GM23338 (cell line): ENCODE results near the gene PNPT1. TPM values are rescaled to one million over a fixed set of nuclear protein-coding genes. Genes with fewer than 3 reads are reported as not detected.

ENCODE experiments used
- ATAC-seq: fragments of 200-7000 bp; cut with Tn5 transposase; 3 replicates; pipeline ENCODE4 v1.9.1; 2020
- DNase-seq: peaks from one replicate; pipeline ENCODE4 v3.0.0-alpha.2; 2015; ENCODE audit warnings: low spot score
- H2AFZ ChIP-seq: fragments of 200-600 bp; sonication (generic); 2 replicates; pipeline ENCODE4 v1.8.0; 2016; ENCODE audit warnings: antibody characterized with exemption, mild to moderate bottlenecking, moderate library complexity
- H3F3A ChIP-seq: fragments of 200-600 bp; sonication (generic); replicated peaks from 2 replicates; pipeline ENCODE4 v1.8.0; 2017; ENCODE audit warnings: antibody characterized with exemption, mixed run types, low read depth
- H3K27ac ChIP-seq: fragments of 200-600 bp; sonication (generic); 2 replicates; pipeline ENCODE4 v1.6.1; 2016; ENCODE audit warnings: low read depth
- H3K27me3 ChIP-seq: fragments of 200-600 bp; sonication (generic); 2 replicates; pipeline ENCODE4 v1.8.0; 2016; ENCODE audit warnings: mild to moderate bottlenecking, mixed run types, moderate library complexity; ENCODE audit not compliant: insufficient read depth
- H3K36me3 ChIP-seq: fragments of 200-600 bp; sonication (generic); 2 replicates; pipeline ENCODE4 v1.8.0; 2016; ENCODE audit warnings: mild to moderate bottlenecking; ENCODE audit not compliant: insufficient read depth
- H3K4me1 ChIP-seq: fragments of 200-600 bp; sonication (generic); 2 replicates; pipeline ENCODE4 v1.8.0; 2016; ENCODE audit warnings: mild to moderate bottlenecking, moderate library complexity; ENCODE audit not compliant: insufficient read depth
- H3K4me2 ChIP-seq: fragments of 200-600 bp; sonication (generic); 2 replicates; pipeline ENCODE4 v1.7.1; 2017; ENCODE audit warnings: mixed run types
- H3K4me3 ChIP-seq: fragments of 200-600 bp; sonication (generic); 2 replicates; pipeline ENCODE4 v1.6.1; 2016; ENCODE audit warnings: mixed run types
- H3K79me2 ChIP-seq: fragments of 200-600 bp; sonication (generic); replicated peaks from 2 replicates; pipeline ENCODE4 v1.8.0; 2017; ENCODE audit warnings: mild to moderate bottlenecking; ENCODE audit not compliant: insufficient read depth
- H3K9me2 ChIP-seq: fragments of 200-600 bp; sonication (generic); 2 replicates; pipeline ENCODE4 v1.8.0; 2017; ENCODE audit not compliant: insufficient read depth
- H4K20me1 ChIP-seq: fragments of 200-600 bp; sonication (generic); replicated peaks from 2 replicates; pipeline ENCODE4 v1.8.0; 2017; ENCODE audit warnings: mild to moderate bottlenecking; ENCODE audit not compliant: insufficient read depth
- H3K27ac Mint-ChIP-seq: 2 replicates; pipeline ENCODE4 v1.8.0; 2020; ENCODE audit warnings: inconsistent platforms, mild to moderate bottlenecking, moderate library complexity, mixed read lengths
- H3K27me3 Mint-ChIP-seq: 3 replicates; pipeline ENCODE4 v1.8.0; 2022; ENCODE audit warnings: low read depth, mild to moderate bottlenecking, moderate library complexity, mixed read lengths, inconsistent platforms; ENCODE audit not compliant: insufficient read depth, poor library complexity
- H3K36me3 Mint-ChIP-seq: 3 replicates; pipeline ENCODE4 v1.8.0; 2021; ENCODE audit warnings: low read depth, mild to moderate bottlenecking, inconsistent platforms, moderate library complexity, mixed read lengths
- H3K4me1 Mint-ChIP-seq: 3 replicates; pipeline ENCODE4 v1.8.0; 2020; ENCODE audit warnings: mild to moderate bottlenecking, inconsistent platforms, mixed read lengths
- H3K4me3 Mint-ChIP-seq: 3 replicates; pipeline ENCODE4 v1.8.0; 2021; ENCODE audit warnings: moderate library complexity, mild to moderate bottlenecking, inconsistent platforms, mixed read lengths
- H3K9me3 Mint-ChIP-seq: 3 replicates; pipeline ENCODE4 v1.8.0; 2020; ENCODE audit warnings: moderate library complexity, mild to moderate bottlenecking, inconsistent platforms, mixed read lengths
- CREB1 ChIP-seq: fragments of 250-450 bp; sonication (Bioruptor Pico); IDR thresholded peaks from 2 replicates; pipeline ENCODE4 v1.5.0; 2020; ENCODE audit warnings: low read depth, mild to moderate bottlenecking, moderate library complexity
- CTCF ChIP-seq, 2 experiments: fragments of 200-600 bp in 1 of 2; sonication (generic) in 1 of 2; conservative IDR thresholded peaks; 2 replicates each; pipeline versions ENCODE4 v1.5.1 to v1.6.1; 2016 to 2017; ENCODE audit warnings: antibody characterized with exemption in 2 of 2, low read depth in 2 of 2, mild to moderate bottlenecking in 2 of 2, moderate library complexity in 1 of 2
- EZH2phosphoT487 ChIP-seq: fragments of 200-600 bp; sonication (generic); IDR thresholded peaks from one replicate; pipeline ENCODE4 v1.8.1; 2018; ENCODE audit warnings: antibody characterized with exemption; ENCODE audit not compliant: unreplicated experiment
- NANOG ChIP-seq: IDR thresholded peaks from 2 replicates; pipeline ENCODE4 v1.6.1; 2016; ENCODE audit warnings: antibody characterized with exemption, borderline replicate concordance
- POLR2AphosphoS5 ChIP-seq: IDR thresholded peaks from 2 replicates; pipeline ENCODE4 v1.6.1; 2016; ENCODE audit warnings: antibody characterized with exemption, low read depth
- ZNF331 ChIP-seq: fragments of 250-450 bp; sonication (Bioruptor Pico); IDR thresholded peaks from 2 replicates; pipeline ENCODE4 v1.5.0; 2020; ENCODE audit warnings: low read depth, mild to moderate bottlenecking, moderate library complexity
- polyA plus RNA-seq: library from polyadenylated mRNA; unstranded; fragments of >200 nt; fragmentation: Nextera tagmentation; extraction: Ambion mirVana; gene quantifications from 2 replicates; pipeline ENCODE4 v1.2.1, GENCODE V29; 2016
- total RNA-seq: library from RNA; depleted of rRNA; stranded (reverse); fragments of >200 nt; shearing (Covaris generic); gene quantifications from 2 replicates; pipeline ENCODE4 v1.2.3, GENCODE V29; 2014
- TF ChIP-seq, protein P1 (sequence below): IDR thresholded peaks from one replicate; pipeline ENCODE4 v1.6.1; 2018; ENCODE audit warnings: antibody characterized with exemption; ENCODE audit not compliant: unreplicated experiment
- TF ChIP-seq, protein P2 (sequence below): IDR thresholded peaks from 2 replicates; pipeline ENCODE4 v1.6.1; 2016; ENCODE audit warnings: antibody characterized with exemption

PNPT1 gene
- total and polyA plus RNA-seq, 2 experiments from 2014 or later: 31.1 to 34.6 TPM

DNA sequence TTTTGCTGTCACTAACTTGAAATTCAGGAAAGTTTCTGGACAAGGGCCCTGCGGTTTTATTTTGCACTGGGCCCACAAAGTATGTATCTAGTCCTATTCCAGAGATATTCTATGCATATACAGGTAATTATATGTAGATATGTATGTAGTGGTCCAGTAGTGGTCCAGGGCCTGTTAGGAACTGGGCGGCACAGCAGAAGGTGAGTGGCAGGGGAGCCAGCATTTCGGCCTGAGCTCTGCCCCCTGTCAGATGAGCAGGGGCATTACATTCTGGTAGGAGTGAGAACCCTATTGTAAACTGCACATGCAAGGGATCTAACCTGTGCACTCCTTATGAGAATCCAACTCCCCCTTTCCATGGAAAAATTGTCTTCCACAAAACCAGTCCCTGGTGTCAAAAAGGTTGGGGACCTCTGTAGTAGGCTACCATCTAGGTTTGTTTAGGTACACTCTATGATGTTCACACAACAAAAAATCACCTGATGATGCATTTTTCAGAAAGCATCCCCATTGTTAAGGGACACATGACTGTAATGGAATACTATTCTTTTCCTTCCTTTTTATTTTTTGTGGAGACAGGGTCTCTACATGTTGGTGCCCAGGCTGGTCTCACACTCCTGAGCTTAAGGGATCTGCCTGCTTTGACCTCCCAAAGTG lies 73.4 kb downstream of the PNPT1 start:
- Histone ChIP-seq H3F3A (no peaks in the 10 kb centered on the region), H3K9me2 (no peaks in the 10 kb centered on the region), H3K79me2 (peaks cover 71% of the 10 kb centered on the region), H2AFZ (no peak overlapping the region), H3K27me3 (no peaks in the 10 kb centered on the region), H4K20me1 (peaks cover 10% of the 10 kb centered on the region; the same call in 1 of the 2 replicates), H3K36me3 (peaks cover under 1% of the 10 kb centered on the region; the same call in 1 of the 2 replicates), H3K4me1 (peaks cover 4% of the 10 kb centered on the region; the same call in 1 of the 2 replicates), H3K4me2 (no peak overlapping the region), H3K27ac (no peak overlapping the region), H3K4me3 (no peak overlapping the region)
- ATAC-seq (peak; percentile 10), DNase-seq (peak; percentile 55)
- H3K4me3 Mint-ChIP-seq: no peak overlapping the region; the same call in 1 of the 3 replicates
- peaks cover 16% of the 10 kb centered on the region; the same call in 2 of the 3 replicates for H3K4me1 Mint-ChIP-seq
- TF ChIP-seq, protein P1, sequence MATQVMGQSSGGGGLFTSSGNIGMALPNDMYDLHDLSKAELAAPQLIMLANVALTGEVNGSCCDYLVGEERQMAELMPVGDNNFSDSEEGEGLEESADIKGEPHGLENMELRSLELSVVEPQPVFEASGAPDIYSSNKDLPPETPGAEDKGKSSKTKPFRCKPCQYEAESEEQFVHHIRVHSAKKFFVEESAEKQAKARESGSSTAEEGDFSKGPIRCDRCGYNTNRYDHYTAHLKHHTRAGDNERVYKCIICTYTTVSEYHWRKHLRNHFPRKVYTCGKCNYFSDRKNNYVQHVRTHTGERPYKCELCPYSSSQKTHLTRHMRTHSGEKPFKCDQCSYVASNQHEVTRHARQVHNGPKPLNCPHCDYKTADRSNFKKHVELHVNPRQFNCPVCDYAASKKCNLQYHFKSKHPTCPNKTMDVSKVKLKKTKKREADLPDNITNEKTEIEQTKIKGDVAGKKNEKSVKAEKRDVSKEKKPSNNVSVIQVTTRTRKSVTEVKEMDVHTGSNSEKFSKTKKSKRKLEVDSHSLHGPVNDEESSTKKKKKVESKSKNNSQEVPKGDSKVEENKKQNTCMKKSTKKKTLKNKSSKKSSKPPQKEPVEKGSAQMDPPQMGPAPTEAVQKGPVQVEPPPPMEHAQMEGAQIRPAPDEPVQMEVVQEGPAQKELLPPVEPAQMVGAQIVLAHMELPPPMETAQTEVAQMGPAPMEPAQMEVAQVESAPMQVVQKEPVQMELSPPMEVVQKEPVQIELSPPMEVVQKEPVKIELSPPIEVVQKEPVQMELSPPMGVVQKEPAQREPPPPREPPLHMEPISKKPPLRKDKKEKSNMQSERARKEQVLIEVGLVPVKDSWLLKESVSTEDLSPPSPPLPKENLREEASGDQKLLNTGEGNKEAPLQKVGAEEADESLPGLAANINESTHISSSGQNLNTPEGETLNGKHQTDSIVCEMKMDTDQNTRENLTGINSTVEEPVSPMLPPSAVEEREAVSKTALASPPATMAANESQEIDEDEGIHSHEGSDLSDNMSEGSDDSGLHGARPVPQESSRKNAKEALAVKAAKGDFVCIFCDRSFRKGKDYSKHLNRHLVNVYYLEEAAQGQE: no peak
- TF ChIP-seq ZNF331 (CRISPR knock-in tag) (no peak), CTCF (conservative IDR thresholded peaks at IDR 0.05; ENCODE audit: low read depth in 2 of 2) (peak; percentile 62 to 65), NANOG (no peak), CREB1 (CRISPR knock-in tag) (no peak), POLR2AphosphoS5 (no peak), EZH2phosphoT487 (no peak)
- TF ChIP-seq, protein P2, sequence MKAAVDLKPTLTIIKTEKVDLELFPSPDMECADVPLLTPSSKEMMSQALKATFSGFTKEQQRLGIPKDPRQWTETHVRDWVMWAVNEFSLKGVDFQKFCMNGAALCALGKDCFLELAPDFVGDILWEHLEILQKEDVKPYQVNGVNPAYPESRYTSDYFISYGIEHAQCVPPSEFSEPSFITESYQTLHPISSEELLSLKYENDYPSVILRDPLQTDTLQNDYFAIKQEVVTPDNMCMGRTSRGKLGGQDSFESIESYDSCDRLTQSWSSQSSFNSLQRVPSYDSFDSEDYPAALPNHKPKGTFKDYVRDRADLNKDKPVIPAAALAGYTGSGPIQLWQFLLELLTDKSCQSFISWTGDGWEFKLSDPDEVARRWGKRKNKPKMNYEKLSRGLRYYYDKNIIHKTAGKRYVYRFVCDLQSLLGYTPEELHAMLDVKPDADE: no peak
- H3K27ac Mint-ChIP-seq: no peak overlapping the region
- H3K9me3 Mint-ChIP-seq: no peaks in the 10 kb centered on the region
- peaks cover 16% of the 10 kb centered on the region for H3K36me3 Mint-ChIP-seq
- peaks cover 1% of the 10 kb centered on the region for H3K27me3 Mint-ChIP-seq
